Dendritic cell treated with granulocyte-macrophage colony-stimulating factor and Interleukin-4, amounts not matched to agents 40 ng/mL and 50 ng/mL, for 4 days (primary cell): ENCODE measurements around the gene NXF1.
"Not testable (repeated sequence)": the region's sequence is repeated elsewhere in the genome, so short reads cannot be mapped to it uniquely, and the experiment has no call there.

Experiments used
- H3K27ac Mint-ChIP-seq: one replicate; pipeline ENCODE4 v1.8.0; 2022; ENCODE audit warnings: mild to moderate bottlenecking, mixed read lengths
- H3K27me3 Mint-ChIP-seq: one replicate; pipeline ENCODE4 v1.8.0; 2022; ENCODE audit warnings: mild to moderate bottlenecking, mixed read lengths
- H3K36me3 Mint-ChIP-seq: one replicate; pipeline ENCODE4 v1.8.0; 2022; ENCODE audit warnings: low read depth, mixed read lengths
- H3K4me1 Mint-ChIP-seq: one replicate; pipeline ENCODE4 v1.8.0; 2022; ENCODE audit warnings: low read depth, mixed read lengths
- H3K4me3 Mint-ChIP-seq: one replicate; pipeline ENCODE4 v1.8.0; 2022; ENCODE audit warnings: mild to moderate bottlenecking, moderate library complexity, mixed read lengths
- H3K9me3 Mint-ChIP-seq: one replicate; pipeline ENCODE4 v1.8.0; 2022; ENCODE audit warnings: mixed read lengths
- intact Hi-C: fragments of 100-400 bp; cut with micrococcal nuclease; formaldehyde crosslinking; loops from one replicate; pipeline ENCODE4 v1.15.0; 2022

The NXF1 gene

GRCh38 chr11:62753736-62754603, 51.3 kb downstream of the NXF1 start, which contains the start of gene ZBTB3:
Gene ZBTB3 (minus strand): TSS chr11:62754160. CDS start chr11:62753664, 496 bp downstream.
- Mint-ChIP-seq H3K4me3 (peak within 1 kb of the TSS; percentile 92), H3K27ac (peak within 1 kb of the TSS; percentile 98), H3K36me3 (peaks cover 40% of the 10 kb centered on the region), H3K4me1 (peaks cover 34% of the 10 kb centered on the region), H3K9me3 (no peaks in the 10 kb centered on the region), H3K27me3 (no peaks in the 10 kb centered on the region)
- intact Hi-C loops: loop anchor here (1.0 to 2.0 kb wide), 2 partner anchors 17 to 26 kb away; partner anchors contain the start of genes TAF6L and TTC9C

DNA sequence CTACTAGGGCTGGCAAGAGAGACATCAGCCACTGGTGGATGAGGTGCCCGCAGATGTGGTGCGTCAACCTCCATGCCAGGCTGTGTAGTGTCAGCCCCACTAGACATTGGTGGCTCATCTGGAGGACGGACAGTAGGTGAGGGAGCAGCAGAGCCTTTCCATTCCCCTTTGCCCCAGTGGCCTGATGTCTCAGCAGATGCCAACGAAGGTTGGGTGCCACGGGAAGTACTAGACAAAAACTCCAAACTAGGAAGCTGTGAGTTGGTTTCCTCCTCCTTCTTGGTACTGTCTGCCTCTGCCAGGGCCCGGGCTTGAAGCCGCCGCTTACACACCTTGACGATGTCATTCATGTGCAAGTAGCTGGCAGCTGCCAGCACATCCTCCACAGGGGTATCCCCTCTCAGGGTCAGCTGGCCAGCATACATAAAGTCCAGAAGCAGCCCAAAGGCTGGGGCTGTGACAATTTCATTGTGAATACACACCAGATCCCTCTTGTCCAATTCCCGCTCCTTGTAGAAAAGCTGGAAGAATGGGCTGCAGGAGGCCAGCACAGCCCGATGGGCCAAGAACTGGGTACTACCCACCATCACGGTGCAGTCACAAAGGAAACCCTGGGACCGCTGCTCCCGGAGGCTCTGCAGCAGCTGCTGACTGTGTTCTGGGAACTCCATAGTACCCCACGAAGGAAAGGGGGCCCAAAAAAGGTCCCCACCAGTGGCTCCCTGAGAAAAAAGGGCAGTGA, 52.1 kb downstream of the NXF1 start:
- Mint-ChIP-seq H3K9me3 (no peaks in the 10 kb centered on the region), H3K27ac (peak overlapping the region; percentile 98), H3K4me3 (peak overlapping the region; percentile 92), H3K4me1 (peaks cover 39% of the 10 kb centered on the region), H3K36me3 (peaks cover 45% of the 10 kb centered on the region), H3K27me3 (no peaks in the 10 kb centered on the region)
- intact Hi-C loops: loop anchor here (1.0 to 2.0 kb wide), 2 partner anchors 18 to 25 kb away; partner anchors contain the start of genes TAF6L and TTC9C

GRCh38 chr11:62752177-62752785, 53.0 kb downstream of the NXF1 start:
- Mint-ChIP-seq H3K9me3 (no peaks in the 10 kb centered on the region), H3K4me1 (peaks cover 39% of the 10 kb centered on the region), H3K27ac (peak overlapping the region; percentile 98), H3K4me3 (no peak overlapping the region), H3K27me3 (no peaks in the 10 kb centered on the region), H3K36me3 (peaks cover 45% of the 10 kb centered on the region)
- intact Hi-C loops: loop anchor here (2.0 kb wide), 1 partner anchor 19 kb away; the partner anchor contains the start of gene TAF6L

DNA sequence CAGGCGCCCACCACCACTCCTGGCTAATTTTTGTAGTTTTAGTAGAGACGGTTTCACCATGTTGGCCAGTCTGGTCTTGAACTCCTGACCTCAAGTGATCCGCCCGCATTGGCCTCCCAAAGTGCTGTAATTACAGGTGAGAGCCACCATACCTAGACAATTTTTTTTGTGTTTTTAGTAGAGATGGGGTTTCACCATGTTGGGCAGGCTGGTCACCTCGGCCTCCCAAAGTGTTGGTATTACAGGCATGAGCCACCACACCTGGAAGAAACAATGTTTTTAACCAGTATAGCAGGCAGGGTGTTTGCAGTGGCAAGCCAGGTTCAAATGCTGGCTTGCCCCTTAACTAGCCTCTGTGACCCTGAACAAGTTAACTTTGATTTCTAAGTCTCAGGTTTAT, 55.3 kb downstream of the NXF1 start:
- H3K9me3 Mint-ChIP-seq, intact Hi-C loops, H3K27me3 Mint-ChIP-seq, H3K4me3 Mint-ChIP-seq, H3K27ac Mint-ChIP-seq: not testable (repeated sequence)
- peaks cover 45% of the 10 kb centered on the region for H3K36me3 Mint-ChIP-seq
- peaks cover 32% of the 10 kb centered on the region for H3K4me1 Mint-ChIP-seq

- peaks cover 23% of the 10 kb centered on the region for H3K4me1 Mint-ChIP-seq
- intact Hi-C loops: no loop called here
- H3K9me3 Mint-ChIP-seq: no peaks in the 10 kb centered on the region
- H3K36me3 Mint-ChIP-seq: peaks cover 41% of the 10 kb centered on the region
- H3K4me3 Mint-ChIP-seq: no peak overlapping the region
- H3K27ac Mint-ChIP-seq: no peak overlapping the region
- H3K27me3 Mint-ChIP-seq: no peaks in the 10 kb centered on the region
Observed at GRCh38 chr11:62747475-62748160, 57.6 kb downstream of the NXF1 start.
